ENCODE results near the gene FAM184A.

Gene FAM184A

DNA sequence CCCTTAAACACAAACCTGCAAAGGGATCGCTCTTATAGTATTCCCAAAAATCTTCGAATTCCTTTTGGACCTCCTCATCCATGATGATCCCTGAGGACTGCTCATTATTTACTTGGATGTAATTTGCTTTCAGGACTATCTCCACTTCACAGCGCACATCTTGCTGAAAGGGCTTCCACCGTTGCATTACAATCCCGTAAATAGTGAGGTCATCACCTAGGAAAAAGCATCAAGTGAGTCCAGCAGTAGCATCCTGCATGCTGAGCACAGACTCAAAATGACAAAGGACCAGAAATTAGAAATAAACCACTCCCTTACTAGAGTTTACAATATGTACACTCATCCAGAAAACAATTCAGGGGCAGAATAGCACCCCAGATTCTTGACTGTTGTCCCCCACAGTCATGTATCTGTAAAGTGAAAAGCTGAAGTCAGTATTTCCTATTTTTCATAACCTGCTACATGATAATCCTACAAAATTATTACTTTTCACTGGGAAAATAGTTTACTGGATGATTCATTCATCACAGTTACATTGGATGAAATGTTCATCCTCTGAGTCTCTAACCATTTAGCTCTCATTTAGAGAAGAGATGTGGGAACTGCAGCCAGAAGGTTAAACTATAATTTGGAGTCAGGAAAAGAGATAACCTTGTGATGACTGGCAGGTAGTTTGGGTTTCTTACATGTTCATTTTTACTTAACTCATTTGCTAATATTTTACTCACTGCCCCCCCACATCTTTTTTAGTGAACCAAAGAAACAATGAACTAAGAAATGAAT, 160.7 kb downstream of the FAM184A start:
- no peak for DNase-seq (ENCODE audit: low read depth in 2 of 3, low spot score in 2 of 3)

DNA sequence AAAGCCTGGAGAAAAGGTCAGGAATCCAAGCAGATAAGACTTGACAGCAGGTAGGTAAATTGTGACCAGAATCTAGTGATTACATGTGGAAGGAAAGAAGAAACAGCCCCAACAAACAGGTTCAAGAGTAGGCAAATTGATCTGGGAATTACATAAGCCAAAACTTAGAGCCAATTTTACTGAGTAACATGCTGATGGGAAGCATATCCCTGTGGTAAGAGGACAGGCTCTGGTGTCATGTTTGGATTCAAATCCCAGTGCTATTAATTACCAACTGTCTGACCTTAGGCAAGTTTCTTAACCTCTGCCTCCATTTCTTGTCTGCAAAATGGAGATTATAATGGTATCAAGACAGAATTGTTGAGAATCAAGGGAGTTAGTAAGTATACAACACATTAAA, 163.9 kb downstream of the FAM184A start:
- no peak for DNase-seq (ENCODE audit: low read depth in 2 of 3, low spot score in 2 of 3)

DNA sequence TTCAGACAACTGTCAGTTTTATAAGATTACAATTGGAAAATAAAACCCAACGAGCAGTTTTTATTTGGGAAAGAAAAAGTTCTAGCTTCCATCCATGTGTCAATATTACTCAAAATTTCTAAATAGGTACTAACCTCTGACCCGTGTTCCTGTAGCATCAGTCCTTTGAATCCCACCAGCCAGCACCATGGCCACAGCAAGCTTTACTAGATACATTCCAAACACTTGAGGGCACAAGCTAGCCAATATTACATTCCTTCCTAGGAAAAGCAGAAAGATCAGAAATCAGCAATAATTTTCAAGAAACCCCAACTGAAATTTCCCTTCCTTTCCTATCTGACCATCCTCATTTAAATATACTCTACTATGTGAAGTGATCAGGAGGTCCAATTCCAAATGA, 165.3 kb downstream of the FAM184A start:
- DNase-seq (ENCODE audit: low read depth in 2 of 3, low spot score in 2 of 3): no peak

DNA sequence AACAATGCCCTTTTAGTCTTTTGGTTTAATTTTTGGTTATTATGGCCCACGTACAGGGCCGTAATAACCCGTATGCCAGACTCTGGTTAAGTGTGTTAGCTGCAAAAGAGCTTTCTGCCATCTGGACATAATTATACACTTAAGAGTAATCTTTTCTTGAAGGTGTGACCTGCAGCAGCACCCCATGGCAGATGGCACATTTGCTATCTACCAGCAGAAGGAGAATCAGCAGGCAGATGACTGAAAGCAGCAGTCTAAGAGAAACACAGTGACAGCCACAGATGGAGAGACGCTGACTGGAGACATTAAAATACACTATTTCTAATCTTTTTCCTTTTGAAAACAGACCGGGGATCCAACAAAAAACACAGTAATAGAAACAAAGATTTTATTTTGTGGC, 165.8 kb downstream of the FAM184A start:
- no peak for DNase-seq (ENCODE audit: low read depth in 2 of 3, low spot score in 2 of 3)
